A549 (cell line): Measurements from ENCODE around the gene ZNF541. TPM values are rescaled to one million over a fixed set of nuclear protein-coding genes. Genes with fewer than 3 reads are reported as not detected.
"Not testable (repeated sequence)": the region's sequence is repeated elsewhere in the genome, so short reads cannot be mapped to it uniquely, and the experiment has no call there.

Experiments
- ATAC-seq, 2 experiments: fragments of 200-7000 bp in 1 of 2; fragments of >200 bp in 1 of 2; cut with Nextera tagmentation in 1 of 2; cut with Tn5 transposase in 1 of 2; 3 replicates each; pipeline versions ENCODE4 v1.8.0 to v1.9.1; 2018 to 2020; ENCODE audit warnings: mild to moderate bottlenecking in 1 of 2, moderate library complexity in 1 of 2
- CTCF ChIA-PET: fragments of 300-600 bp; sonication (Branson Sonifier 250); formaldehyde crosslinking; extraction: SDS; loops from one replicate; lab custom pipeline; 2021; ENCODE audit warnings: antibody characterized with exemption, inconsistent platforms; lab: Yijun Ruan, JAX
- POLR2A ChIA-PET: fragments of 350-600 bp; formaldehyde crosslinking; extraction: SDS; loops from one replicate; lab custom pipeline; 2021; ENCODE audit warnings: antibody characterized with exemption, inconsistent platforms; lab: Yijun Ruan, JAX
- DNase-seq, 2 experiments: peaks; one replicate each; pipeline versions ENCODE4 v3.0.0 to v3.0.0-alpha.2; 2011 to 2016; ENCODE audit warnings: low read depth in 1 of 2, low spot score in 1 of 2
- FAIRE-seq: peaks from 2 replicates; lab custom pipeline; 2011; peaks lifted over from hg19 to GRCh38; lab: Jason Lieb, UNC
- H3K27ac ChIP-seq, 2 experiments: fragments of >200 bp; sonication (Bioruptor Twin); formaldehyde crosslinking; 3 replicates each; pipeline ENCODE4 v1.5.1; 2016 to 2017
- H3K4me1 ChIP-seq: fragments of >200 bp; sonication (Bioruptor Twin); formaldehyde crosslinking; 3 replicates; pipeline ENCODE4 v1.6.1; 2016
- H3K4me2 ChIP-seq: fragments of >200 bp; sonication (Bioruptor Twin); formaldehyde crosslinking; 3 replicates; pipeline ENCODE4 v1.6.1; 2016
- H3K4me3 ChIP-seq: fragments of >200 bp; sonication (Bioruptor Twin); formaldehyde crosslinking; 3 replicates; pipeline ENCODE4 v1.5.1; 2016
- H3K9me3 ChIP-seq: fragments of >200 bp; sonication (Bioruptor Twin); formaldehyde crosslinking; 3 replicates; pipeline ENCODE4 v1.6.1; 2016
- EHMT2 ChIP-seq: fragments of 200-600 bp; sonication (generic); IDR thresholded peaks from 2 replicates; pipeline ENCODE4 v1.6.1; 2016; ENCODE audit warnings: antibody characterized with exemption, low read depth, mild to moderate bottlenecking, moderate library complexity
- EP300 ChIP-seq, 2 experiments: fragments of >200 bp; sonication (Bioruptor Twin); formaldehyde crosslinking; IDR thresholded peaks; 2 replicates in 1 of 2; 3 replicates in 1 of 2; pipeline ENCODE4 v1.6.1; 2016 to 2017
- FOSB ChIP-seq: fragments of 250-450 bp; sonication (Bioruptor Pico); IDR thresholded peaks from 2 replicates; pipeline ENCODE4 v1.5.0; 2020; ENCODE audit warnings: mild to moderate bottlenecking, moderate library complexity
- FOXS1 ChIP-seq: fragments of 250-450 bp; sonication (Bioruptor Pico); IDR thresholded peaks from 2 replicates; pipeline ENCODE4 v1.5.0; 2020; ENCODE audit warnings: mild to moderate bottlenecking, moderate library complexity
- HES2 ChIP-seq: fragments of >200 bp; sonication (Bioruptor Twin); formaldehyde crosslinking; IDR thresholded peaks from 2 replicates; pipeline ENCODE4 v1.6.1; 2016
- HEYL ChIP-seq: fragments of 250-450 bp; sonication (Bioruptor Pico); IDR thresholded peaks from 2 replicates; pipeline ENCODE4 v1.8.0; 2021; ENCODE audit warnings: mild to moderate bottlenecking, moderate library complexity
- HOXA7 ChIP-seq: fragments of 250-450 bp; sonication (Bioruptor Pico); IDR thresholded peaks from 2 replicates; pipeline ENCODE4 v1.5.0; 2020; ENCODE audit warnings: mild to moderate bottlenecking, moderate library complexity
- JUN ChIP-seq, 2 experiments: fragments of >200 bp; sonication (Bioruptor Twin); formaldehyde crosslinking; IDR thresholded peaks; 2 replicates in 1 of 2; 3 replicates in 1 of 2; pipeline ENCODE4 v1.6.1; 2016 to 2017
- PHF8 ChIP-seq: fragments of 200-600 bp; sonication (generic); IDR thresholded peaks from 2 replicates; pipeline ENCODE4 v1.6.1; 2016; ENCODE audit warnings: low read depth, mild to moderate bottlenecking, antibody characterized with exemption, moderate library complexity, borderline replicate concordance
- POLR2A ChIP-seq: IDR thresholded peaks from 2 replicates; pipeline ENCODE4 v1.6.1; 2012; ENCODE audit warnings: mild to moderate bottlenecking, low read length
- RCOR1 ChIP-seq: fragments of 150-350 bp; IDR thresholded peaks from 2 replicates; pipeline ENCODE4 v1.6.1; 2014; ENCODE audit warnings: antibody characterized with exemption, low read length, low read depth
- RFX5 ChIP-seq: fragments of 450-650 bp; IDR thresholded peaks from 2 replicates; pipeline ENCODE4 v1.7.1; 2014; ENCODE audit warnings: antibody characterized with exemption, mild to moderate bottlenecking, moderate library complexity
- SMC3 ChIP-seq: fragments of >200 bp; sonication (Bioruptor Twin); formaldehyde crosslinking; IDR thresholded peaks from 3 replicates; pipeline ENCODE4 v1.6.1; 2018; ENCODE audit warnings: inconsistent platforms
- TFCP2L1 ChIP-seq: fragments of 250-450 bp; sonication (Bioruptor Pico); IDR thresholded peaks from 2 replicates; pipeline ENCODE4 v1.5.0; 2021; ENCODE audit warnings: mild to moderate bottlenecking
- ZC3H11A ChIP-seq: fragments of 450-650 bp; IDR thresholded peaks from 2 replicates; pipeline ENCODE4 v1.6.1; 2014; ENCODE audit warnings: antibody characterized with exemption, mild to moderate bottlenecking
- ZFP36 ChIP-seq: fragments of 450-650 bp; IDR thresholded peaks from 2 replicates; pipeline ENCODE4 v1.6.1; 2014; ENCODE audit warnings: borderline replicate concordance; ENCODE audit not compliant: partially characterized antibody
- WGBS: methylation state at CpG from one replicate; pipeline ENCODE4 v1.1.6; 2017; ENCODE audit errors: missing lambda C conversion rate; 5-methylcytosine and 5-hydroxymethylcytosine counted together
- polyA plus RNA-seq, 4 experiments: library from polyadenylated mRNA; depleted of rRNA in 3 of 4; stranded (reverse); fragments of >200 nt; fragmentation: RNase III in 1 of 4; extraction: RNeasy Plus Mini Kit Qiagen cat#74134 plus additional on column Dnase treatment in 1 of 4; gene quantifications; 2 replicates in 3 of 4; 3 replicates in 1 of 4; pipeline ENCODE4 v1.2.3, GENCODE V29; 2011 to 2017
- TF ChIP-seq, protein P1 (sequence below): fragments of 450-650 bp; IDR thresholded peaks from 2 replicates; pipeline ENCODE4 v1.6.1; 2014; ENCODE audit warnings: antibody characterized with exemption
- TF ChIP-seq, protein P2 (sequence below): fragments of >200 bp; sonication (Bioruptor Twin); formaldehyde crosslinking; IDR thresholded peaks from 3 replicates; pipeline ENCODE4 v1.5.1; 2016
- TF ChIP-seq, protein P3 (sequence below): fragments of 150-350 bp; IDR thresholded peaks from 2 replicates; pipeline ENCODE4 v1.6.1; 2014; ENCODE audit warnings: low read depth, mild to moderate bottlenecking, low read length
- TF ChIP-seq, protein P4 (sequence below): fragments of 250-450 bp; sonication (Bioruptor Pico); IDR thresholded peaks from 2 replicates; pipeline ENCODE4 v1.5.0; 2020; ENCODE audit warnings: low read depth, mild to moderate bottlenecking, moderate library complexity

Gene ZNF541
- polyA plus RNA-seq, 2 of the 4 experiments (the other 2 are of a cell fraction), result not detected

DNA sequence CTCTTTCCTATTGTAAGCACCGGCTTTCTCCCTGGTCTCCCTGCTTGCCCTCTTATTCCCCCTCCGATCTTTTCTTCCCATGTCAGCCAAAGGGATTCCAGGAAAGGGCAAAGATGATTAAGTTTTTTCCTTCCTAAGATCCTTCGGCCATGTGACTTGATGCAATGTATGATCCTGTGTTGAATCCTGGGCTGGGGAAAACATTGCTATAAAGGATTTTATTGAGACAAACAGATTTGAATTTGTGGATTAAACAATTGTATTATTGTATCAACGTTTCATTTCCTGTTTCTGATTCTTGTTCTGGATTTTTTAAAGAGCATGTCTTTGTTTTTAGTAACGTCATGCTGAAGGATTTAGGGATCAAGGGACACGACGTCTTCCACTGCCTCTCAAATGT lies 16.9 kb upstream of the ZNF541 start:
- CTCF ChIA-PET, result interaction anchor here (1.1 to 2.4 kb wide), 3 partner anchors 61 to 153 kb away, joined by 3 to 6 read pairs (median 4); partner anchors contain the start of gene NAPA
- 51% methylated on average over 7 of the region's 7 CpGs for WGBS

GRCh38 chr19:47587295-47587694 lies 14.3 kb upstream of the ZNF541 start:
- FAIRE-seq (no peak), ATAC-seq (no peak), DNase-seq (no peak)
- TF ChIP-seq, protein P1, sequence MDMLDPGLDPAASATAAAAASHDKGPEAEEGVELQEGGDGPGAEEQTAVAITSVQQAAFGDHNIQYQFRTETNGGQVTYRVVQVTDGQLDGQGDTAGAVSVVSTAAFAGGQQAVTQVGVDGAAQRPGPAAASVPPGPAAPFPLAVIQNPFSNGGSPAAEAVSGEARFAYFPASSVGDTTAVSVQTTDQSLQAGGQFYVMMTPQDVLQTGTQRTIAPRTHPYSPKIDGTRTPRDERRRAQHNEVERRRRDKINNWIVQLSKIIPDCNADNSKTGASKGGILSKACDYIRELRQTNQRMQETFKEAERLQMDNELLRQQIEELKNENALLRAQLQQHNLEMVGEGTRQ, result no peak
- TF ChIP-seq EHMT2 (no peak), ZFP36 (no peak), PHF8 (no peak), RCOR1 (no peak)
- TF ChIP-seq, protein P2, sequence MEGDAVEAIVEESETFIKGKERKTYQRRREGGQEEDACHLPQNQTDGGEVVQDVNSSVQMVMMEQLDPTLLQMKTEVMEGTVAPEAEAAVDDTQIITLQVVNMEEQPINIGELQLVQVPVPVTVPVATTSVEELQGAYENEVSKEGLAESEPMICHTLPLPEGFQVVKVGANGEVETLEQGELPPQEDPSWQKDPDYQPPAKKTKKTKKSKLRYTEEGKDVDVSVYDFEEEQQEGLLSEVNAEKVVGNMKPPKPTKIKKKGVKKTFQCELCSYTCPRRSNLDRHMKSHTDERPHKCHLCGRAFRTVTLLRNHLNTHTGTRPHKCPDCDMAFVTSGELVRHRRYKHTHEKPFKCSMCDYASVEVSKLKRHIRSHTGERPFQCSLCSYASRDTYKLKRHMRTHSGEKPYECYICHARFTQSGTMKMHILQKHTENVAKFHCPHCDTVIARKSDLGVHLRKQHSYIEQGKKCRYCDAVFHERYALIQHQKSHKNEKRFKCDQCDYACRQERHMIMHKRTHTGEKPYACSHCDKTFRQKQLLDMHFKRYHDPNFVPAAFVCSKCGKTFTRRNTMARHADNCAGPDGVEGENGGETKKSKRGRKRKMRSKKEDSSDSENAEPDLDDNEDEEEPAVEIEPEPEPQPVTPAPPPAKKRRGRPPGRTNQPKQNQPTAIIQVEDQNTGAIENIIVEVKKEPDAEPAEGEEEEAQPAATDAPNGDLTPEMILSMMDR, result no peak
- H3K9me3 ChIP-seq, result peaks cover 22% of the 10 kb centered on the region
- H3K4me1 ChIP-seq, result no peaks in the 10 kb centered on the region
- H3K27ac ChIP-seq, result no peak overlapping the region
- no peak overlapping the region for H3K4me3 ChIP-seq
- WGBS, result 60% methylated on average over 4 of the region's 4 CpGs
- H3K4me2 ChIP-seq, result no peak overlapping the region
- POLR2A ChIA-PET, result no interaction called here
- CTCF ChIA-PET, result interaction anchor here (2.4 to 2.9 kb wide), 2 partner anchors 72 to 111 kb away, joined by 6 to 8 read pairs; partner anchors contain the start of gene NAPA

More for the DNA sequence above, 16.9 kb upstream of the ZNF541 start:
- DNase-seq (no peak), FAIRE-seq (no peak), ATAC-seq (no peak)
- Histone ChIP-seq H3K9me3 (peaks cover 22% of the 10 kb centered on the region), H3K4me1 (no peaks in the 10 kb centered on the region), H3K27ac (no peak overlapping the region), H3K4me3 (no peak overlapping the region), H3K4me2 (no peak overlapping the region)
- TF ChIP-seq HEYL (no peak), SMC3 (no peak)
- POLR2A ChIA-PET, result no interaction called here

- WGBS, result 90% methylated on average over 1 of the region's 1 CpG
- CTCF ChIA-PET, result interaction anchor here (1.2 to 3.8 kb wide), 3 partner anchors 43 to 67 kb away, joined by 4 to 16 read pairs (median 10); no protein-coding TSS in a partner anchor
- peaks cover 19% of the 10 kb centered on the region for H3K9me3 ChIP-seq
- H3K27ac ChIP-seq, H3K4me3 ChIP-seq, ATAC-seq, FAIRE-seq, H3K4me2 ChIP-seq, POLR2A ChIA-PET, H3K4me1 ChIP-seq, DNase-seq: not testable (repeated sequence)
- TF ChIP-seq ZC3H11A, result peak; percentile 99
Measured at GRCh38 chr19:47583161-47583560, 10.2 kb upstream of the ZNF541 start.

DNA sequence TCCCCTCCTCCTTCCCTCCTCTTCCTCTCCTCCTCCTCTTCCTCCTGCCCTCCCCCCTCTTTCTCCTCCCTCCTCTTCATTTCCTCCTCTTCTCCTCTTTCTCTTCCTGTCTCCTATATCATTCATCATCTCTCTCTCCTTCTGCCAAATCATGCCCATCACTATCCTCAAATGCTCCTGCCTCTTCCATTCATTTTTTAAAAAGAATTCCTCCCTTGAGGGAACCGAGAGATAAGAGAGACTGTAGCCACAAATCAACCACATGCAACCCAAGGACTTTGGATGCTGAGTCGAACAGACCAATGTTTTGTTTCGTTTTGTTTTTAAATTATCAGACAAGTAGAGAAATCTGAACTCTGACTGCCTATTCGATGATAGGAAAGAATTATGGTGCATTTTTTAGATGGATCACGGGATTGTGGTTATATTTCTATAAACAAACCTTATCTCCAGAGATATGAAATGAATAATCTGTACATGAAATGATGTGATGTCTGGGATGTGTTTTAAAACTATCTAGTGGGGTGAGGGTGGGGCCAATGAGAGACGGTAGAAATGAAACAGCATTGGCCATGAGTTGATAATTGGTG lies 9.5 kb upstream of the ZNF541 start:
- Histone ChIP-seq H3K4me2 (peak overlapping the region; percentile 31; the same call in 1 of the 3 replicates), H3K27ac (no peak overlapping the region), H3K4me1 (no peaks in the 10 kb centered on the region), H3K4me3 (no peak overlapping the region), H3K9me3 (peaks cover 17% of the 10 kb centered on the region)
- FAIRE-seq, result no peak
- ChIA-PET POLR2A (no interaction called here), CTCF (no interaction called here)
- DNase-seq, result no peak
- no peak for ATAC-seq
- WGBS, result 48% methylated on average over 6 of the region's 6 CpGs
- TF ChIP-seq, protein P3, sequence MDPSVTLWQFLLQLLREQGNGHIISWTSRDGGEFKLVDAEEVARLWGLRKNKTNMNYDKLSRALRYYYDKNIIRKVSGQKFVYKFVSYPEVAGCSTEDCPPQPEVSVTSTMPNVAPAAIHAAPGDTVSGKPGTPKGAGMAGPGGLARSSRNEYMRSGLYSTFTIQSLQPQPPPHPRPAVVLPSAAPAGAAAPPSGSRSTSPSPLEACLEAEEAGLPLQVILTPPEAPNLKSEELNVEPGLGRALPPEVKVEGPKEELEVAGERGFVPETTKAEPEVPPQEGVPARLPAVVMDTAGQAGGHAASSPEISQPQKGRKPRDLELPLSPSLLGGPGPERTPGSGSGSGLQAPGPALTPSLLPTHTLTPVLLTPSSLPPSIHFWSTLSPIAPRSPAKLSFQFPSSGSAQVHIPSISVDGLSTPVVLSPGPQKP, result no peak
- no peak for TF ChIP-seq FOSB
- TF ChIP-seq JUN (IDR thresholded peaks at IDR 0.05), result no peak
- no peak for TF ChIP-seq POLR2A
- no peak for TF ChIP-seq FOXS1
- no peak for TF ChIP-seq RFX5
- no peak for TF ChIP-seq HOXA7 (CRISPR knock-in tag)
- no peak for TF ChIP-seq ZFP36
- TF ChIP-seq RCOR1, result no peak
- TF ChIP-seq TFCP2L1 (CRISPR knock-in tag), result no peak
- TF ChIP-seq, protein P4, sequence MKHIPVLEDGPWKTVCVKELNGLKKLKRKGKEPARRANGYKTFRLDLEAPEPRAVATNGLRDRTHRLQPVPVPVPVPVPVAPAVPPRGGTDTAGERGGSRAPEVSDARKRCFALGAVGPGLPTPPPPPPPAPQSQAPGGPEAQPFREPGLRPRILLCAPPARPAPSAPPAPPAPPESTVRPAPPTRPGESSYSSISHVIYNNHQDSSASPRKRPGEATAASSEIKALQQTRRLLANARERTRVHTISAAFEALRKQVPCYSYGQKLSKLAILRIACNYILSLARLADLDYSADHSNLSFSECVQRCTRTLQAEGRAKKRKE (CRISPR knock-in tag), result no peak
- TF ChIP-seq EP300 (IDR thresholded peaks at IDR 0.05), result no peak
- no peak for TF ChIP-seq HES2
- no peak for TF ChIP-seq SMC3
